Spleen (tissue), 7 donors: ENCODE measurements around the gene RBX1.

Experiments used
- CTCF ChIP-seq, 11 experiments: fragments of 200-600 bp in 7 of 11; fragments of 450-650 bp in 4 of 11; sonication (generic) in 4 of 11; IDR thresholded peaks in 8 of 11; conservative IDR thresholded peaks in 3 of 11; 1 replicate in 7 of 11; 2 replicates in 4 of 11; pipeline versions ENCODE4 v1.4.0 to v1.8.0; 2016 to 2021; ENCODE audit warnings: antibody characterized with exemption in 11 of 11, inconsistent platforms in 4 of 11, mild to moderate bottlenecking in 1 of 11
- POLR2A ChIP-seq, 3 donors: fragments of 450-650 bp; IDR thresholded peaks; one replicate each; pipeline ENCODE4 v1.5.1; 2017; ENCODE audit warnings: antibody characterized with exemption in 3 of 3, mild to moderate bottlenecking in 1 of 3
- POLR2AphosphoS5 ChIP-seq, 3 donors: sonication (generic); formaldehyde crosslinking; IDR thresholded peaks; one replicate each; pipeline ENCODE4 v1.5.1; 2017; ENCODE audit warnings: antibody characterized with exemption in 3 of 3
- donor health status: DM: no; HTN: no; CAD: no; lungs with moderate emphysema.
- donor health status: DM: no; HTN: no; CAD: no.
- donor health status: DM: no; HTN: no; CAD: no.

GRCh38 chr22:40967111-40967760, 16.1 kb downstream of the RBX1 start:
- TF ChIP-seq POLR2AphosphoS5 (IDR thresholded peaks at IDR 0.05) (no peak), POLR2A (IDR thresholded peaks at IDR 0.05) (no peak), CTCF (IDR thresholded peaks at IDR 0.05 in 8 of 11, conservative IDR thresholded peaks at IDR 0.05 in 3 of 11) (no peak)
